ENCODE measurements around the gene WLS. TPM values are rescaled to one million over a fixed set of nuclear protein-coding genes. Genes with fewer than 3 reads are reported as not detected.

WLS gene
- total RNA-seq, 1 donor from 2014 or later: 68.0 TPM

GRCh38 chr1:68157416-68157815 is 74.9 kb downstream of the WLS start:
- no peak for DNase-seq (ENCODE audit: extremely low spot score in 2 of 2)
- H3K4me1 ChIP-seq: peaks cover 6% of the 10 kb centered on the region
- H3K36me3 ChIP-seq: peaks cover 0 to 34% of the 10 kb centered on the region in 2 donors
- H3K27me3 ChIP-seq: no peaks in the 10 kb centered on the region
- H3K4me3 ChIP-seq: no peak overlapping the region
- H3K27ac ChIP-seq: no peak overlapping the region
- TF ChIP-seq CTCF (IDR thresholded peaks at IDR 0.05) (no peak), POLR2AphosphoS5 (IDR thresholded peaks at IDR 0.05; ENCODE audit: insufficient read depth in 1 of 2, low read depth in 1 of 2) (no peak), POLR2A (IDR thresholded peaks at IDR 0.05) (no peak)
- intact Hi-C loops (cut with DNase I): no loop called here
- no peaks in the 10 kb centered on the region for H3K9me3 ChIP-seq

DNA sequence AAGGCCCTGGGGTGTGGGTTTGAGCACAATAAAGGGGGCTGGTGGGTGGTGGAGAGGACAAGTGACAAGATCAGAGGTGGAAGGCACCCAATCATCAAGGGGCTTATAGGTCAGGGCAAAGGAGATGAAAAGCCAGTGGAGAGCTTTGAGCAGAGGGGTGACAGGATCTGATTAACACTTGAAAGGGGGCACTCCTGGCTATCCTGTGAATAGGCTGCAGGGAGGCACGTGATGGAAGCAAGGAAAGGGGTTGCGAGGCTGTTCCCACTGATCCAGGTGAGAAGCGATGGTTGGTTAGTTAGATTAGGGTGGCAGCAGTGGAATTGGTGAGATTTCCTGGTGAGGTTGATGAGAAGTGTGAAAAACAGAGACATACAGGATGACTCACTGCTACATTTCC is 80.6 kb downstream of the WLS start:
- intact Hi-C loops (cut with DNase I): no loop called here
- H3K27me3 ChIP-seq: no peaks in the 10 kb centered on the region
- no peaks in the 10 kb centered on the region for H3K9me3 ChIP-seq
- no peaks in the 10 kb centered on the region for H3K4me1 ChIP-seq
- H3K36me3 ChIP-seq: peaks cover 0 to 60% of the 10 kb centered on the region in 2 donors
- no peak overlapping the region for H3K27ac ChIP-seq
- H3K4me3 ChIP-seq: no peak overlapping the region
- no peak for DNase-seq (ENCODE audit: extremely low spot score in 2 of 2)
- TF ChIP-seq POLR2AphosphoS5 (IDR thresholded peaks at IDR 0.05; ENCODE audit: insufficient read depth in 1 of 2, low read depth in 1 of 2) (no peak), POLR2A (IDR thresholded peaks at IDR 0.05) (no peak)

DNA sequence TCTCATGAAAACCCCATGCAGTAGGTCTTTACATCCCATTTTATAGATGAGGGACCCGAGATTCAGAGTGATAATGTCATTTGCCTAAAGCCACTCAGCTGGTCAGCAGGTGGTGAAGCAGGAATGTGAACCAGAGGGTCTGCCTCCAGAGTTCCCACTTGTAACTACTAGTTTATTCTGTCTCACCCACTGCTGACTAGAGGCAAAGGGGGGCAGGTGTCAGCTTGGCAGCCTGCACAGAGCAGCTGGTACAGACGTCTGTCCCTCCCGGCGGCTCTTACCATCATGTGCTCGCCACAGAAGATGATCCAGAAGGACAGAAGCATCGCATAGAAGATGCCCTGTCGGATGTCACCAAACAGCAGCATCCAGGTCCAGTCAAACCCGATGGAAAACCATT is 82.4 kb downstream of the WLS start:
- H3K36me3 ChIP-seq: peaks cover 0 to 71% of the 10 kb centered on the region in 2 donors
- intact Hi-C loops (cut with DNase I): no loop called here
- H3K27ac ChIP-seq: no peak overlapping the region

DNA sequence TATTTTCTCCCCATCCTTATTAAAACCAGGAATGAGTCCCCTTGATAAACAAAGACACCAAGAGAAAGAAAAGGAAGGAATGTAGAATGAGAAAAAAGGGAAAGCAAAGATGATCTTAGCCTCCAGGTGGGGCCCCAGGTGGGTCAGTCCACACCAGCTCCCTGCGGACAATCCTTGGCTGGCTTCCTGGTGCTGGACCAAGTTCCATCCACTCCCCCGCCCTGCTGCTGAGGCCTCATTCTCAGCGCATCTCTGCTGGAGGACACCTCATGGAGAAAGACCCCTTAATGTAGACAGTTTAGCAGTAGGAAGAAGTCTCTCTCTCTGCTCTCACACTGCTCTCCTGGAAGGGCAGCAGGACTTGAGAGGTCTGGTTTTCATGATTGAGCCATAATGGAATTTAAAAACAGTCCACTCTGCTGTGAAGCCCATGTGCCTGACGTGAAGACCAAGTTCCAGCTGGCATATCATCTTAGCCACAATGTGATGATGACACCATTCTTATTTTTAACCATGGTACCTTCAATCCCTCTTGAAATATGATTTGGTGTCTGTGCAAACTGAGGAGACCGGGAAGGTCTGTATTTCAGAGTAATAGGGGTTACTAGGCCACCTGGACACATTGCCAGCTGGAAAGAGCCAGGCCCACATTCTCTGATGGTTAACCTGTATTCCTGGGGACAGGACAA is 83.1 kb downstream of the WLS start:
- TF ChIP-seq POLR2AphosphoS5 (IDR thresholded peaks at IDR 0.05; ENCODE audit: insufficient read depth in 1 of 2, low read depth in 1 of 2) (no peak), CTCF (IDR thresholded peaks at IDR 0.05) (no peak), POLR2A (IDR thresholded peaks at IDR 0.05) (no peak)
- Histone ChIP-seq H3K36me3 (peaks cover 0 to 78% of the 10 kb centered on the region in 2 donors), H3K4me1 (no peaks in the 10 kb centered on the region), H3K27ac (no peak overlapping the region), H3K9me3 (no peaks in the 10 kb centered on the region), H3K4me3 (no peak overlapping the region), H3K27me3 (no peaks in the 10 kb centered on the region)
- intact Hi-C loops (cut with DNase I): no loop called here
- DNase-seq (ENCODE audit: extremely low spot score in 2 of 2): no peak

More for the DNA sequence above, 82.4 kb downstream of the WLS start:
- Histone ChIP-seq H3K27me3 (no peaks in the 10 kb centered on the region), H3K9me3 (no peaks in the 10 kb centered on the region), H3K4me1 (no peaks in the 10 kb centered on the region), H3K4me3 (no peak overlapping the region)
- TF ChIP-seq CTCF (IDR thresholded peaks at IDR 0.05) (no peak), POLR2AphosphoS5 (IDR thresholded peaks at IDR 0.05; ENCODE audit: insufficient read depth in 1 of 2, low read depth in 1 of 2) (no peak), POLR2A (IDR thresholded peaks at IDR 0.05) (no peak)
- DNase-seq (ENCODE audit: extremely low spot score in 2 of 2): no peak

GRCh38 chr1:68148631-68149030 is 83.7 kb downstream of the WLS start:
- TF ChIP-seq POLR2AphosphoS5 (IDR thresholded peaks at IDR 0.05; ENCODE audit: insufficient read depth in 1 of 2, low read depth in 1 of 2) (no peak), CTCF (IDR thresholded peaks at IDR 0.05) (no peak), POLR2A (IDR thresholded peaks at IDR 0.05) (no peak)
- Histone ChIP-seq H3K36me3 (peaks cover 0 to 84% of the 10 kb centered on the region in 2 donors), H3K9me3 (no peaks in the 10 kb centered on the region), H3K27ac (no peak overlapping the region), H3K4me3 (no peak overlapping the region), H3K27me3 (no peaks in the 10 kb centered on the region), H3K4me1 (no peaks in the 10 kb centered on the region)
- intact Hi-C loops (cut with DNase I): no loop called here
- no peak for DNase-seq (ENCODE audit: extremely low spot score in 2 of 2)

Measured in vagina (tissue), 2 donors.